ENCODE results near the gene MAP3K7CL.

MAP3K7CL gene

DNA sequence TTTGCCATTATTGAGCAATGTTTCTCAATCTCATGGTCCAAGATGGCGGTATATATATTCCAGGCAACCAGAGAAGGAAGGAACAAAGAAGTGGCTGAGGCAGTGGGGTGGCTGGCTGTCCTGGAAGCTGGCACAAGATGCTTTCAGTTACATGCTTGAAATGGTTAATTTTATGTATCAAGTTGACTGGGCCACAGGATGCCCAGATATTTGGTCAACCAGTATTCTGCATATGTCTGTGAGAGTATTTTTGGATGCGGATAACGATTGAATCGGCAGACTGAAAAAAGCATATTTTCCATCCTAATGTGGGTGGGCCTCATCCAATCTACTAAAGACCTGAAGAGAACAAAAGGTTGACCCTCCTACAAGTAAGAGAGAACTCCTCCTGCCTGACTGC, 55.2 kb downstream of the MAP3K7CL start:
- no peak for TF ChIP-seq POLR2A (IDR thresholded peaks at IDR 0.05; ENCODE audit: extremely low read depth, insufficient read length)
- TF ChIP-seq CTCF (IDR thresholded peaks at IDR 0.05; ENCODE audit: low read depth, low read length): no peak
- TF ChIP-seq MYC (IDR thresholded peaks at IDR 0.05; ENCODE audit: low read depth, low read length): no peak
- TF ChIP-seq, protein P1, sequence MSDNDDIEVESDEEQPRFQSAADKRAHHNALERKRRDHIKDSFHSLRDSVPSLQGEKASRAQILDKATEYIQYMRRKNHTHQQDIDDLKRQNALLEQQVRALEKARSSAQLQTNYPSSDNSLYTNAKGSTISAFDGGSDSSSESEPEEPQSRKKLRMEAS (IDR thresholded peaks at IDR 0.05; ENCODE audit: low read depth, low read length): no peak
- no peak for DNase-seq (ENCODE audit: low read depth)
- no peak overlapping the region for H3K4me3 ChIP-seq (ENCODE audit: low read depth, low read length)

- TF ChIP-seq POLR2A (IDR thresholded peaks at IDR 0.05; ENCODE audit: extremely low read depth, insufficient read length) (no peak), CTCF (IDR thresholded peaks at IDR 0.05; ENCODE audit: low read depth, low read length) (no peak), MYC (IDR thresholded peaks at IDR 0.05; ENCODE audit: low read depth, low read length) (no peak)
- no peak overlapping the region for H3K4me3 ChIP-seq (ENCODE audit: low read depth, low read length)
- DNase-seq (ENCODE audit: low read depth): no peak
Measured at GRCh38 chr21:29186246-29186645, 55.8 kb downstream of the MAP3K7CL start.

- DNase-seq (ENCODE audit: low read depth): no peak
- TF ChIP-seq POLR2A (IDR thresholded peaks at IDR 0.05; ENCODE audit: extremely low read depth, insufficient read length) (no peak), MYC (IDR thresholded peaks at IDR 0.05; ENCODE audit: low read depth, low read length) (no peak), CTCF (IDR thresholded peaks at IDR 0.05; ENCODE audit: low read depth, low read length) (no peak)
- TF ChIP-seq, protein P1 (IDR thresholded peaks at IDR 0.05; ENCODE audit: low read depth, low read length): no peak
- no peak overlapping the region for H3K4me3 ChIP-seq (ENCODE audit: low read depth, low read length)
Measured at GRCh38 chr21:29187944-29188343, 57.5 kb downstream of the MAP3K7CL start.

DNA sequence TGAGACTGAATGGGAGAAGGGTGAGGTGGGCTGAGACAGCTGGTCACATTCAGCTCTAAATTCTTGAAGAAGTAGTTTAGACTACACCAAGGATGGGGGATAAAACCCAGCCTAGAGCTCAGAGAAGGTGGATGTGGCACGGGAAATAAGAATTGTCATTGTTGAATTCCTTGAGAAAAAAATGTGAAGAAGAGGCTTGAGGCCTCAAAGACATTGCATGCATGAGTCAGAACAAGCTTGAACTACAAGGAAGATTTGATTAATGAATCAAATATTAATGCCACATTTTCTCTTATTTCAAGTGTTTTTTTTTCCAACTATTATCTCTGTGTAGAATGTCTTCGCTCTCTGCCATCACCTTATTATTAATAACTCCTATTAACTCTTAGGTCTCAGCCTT, 58.9 kb downstream of the MAP3K7CL start:
- H3K4me3 ChIP-seq (ENCODE audit: low read depth, low read length): no peak overlapping the region
- TF ChIP-seq, protein P1 (IDR thresholded peaks at IDR 0.05; ENCODE audit: low read depth, low read length): no peak
- no peak for TF ChIP-seq MYC (IDR thresholded peaks at IDR 0.05; ENCODE audit: low read depth, low read length)

DNA sequence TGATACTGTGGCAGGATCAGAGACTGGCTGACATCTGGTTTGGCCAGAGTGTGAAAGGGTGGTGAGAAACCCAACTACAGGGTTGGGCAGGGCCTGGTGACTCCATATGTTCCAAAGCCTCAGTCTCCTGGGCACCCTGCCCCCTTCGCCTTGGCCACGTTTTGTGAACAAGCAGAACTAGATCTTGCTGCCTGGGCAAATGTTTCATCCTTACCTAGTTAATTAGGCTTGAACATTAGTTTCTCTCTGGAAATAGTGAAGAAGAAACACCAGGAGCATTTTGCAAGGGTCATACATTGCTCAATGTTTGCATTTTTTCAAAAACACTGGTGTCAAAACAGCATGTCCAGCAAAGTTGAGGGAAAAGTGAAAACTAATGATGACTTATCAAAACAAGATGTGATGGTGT, 60.5 kb downstream of the MAP3K7CL start:
- peak; percentile 9 for DNase-seq (ENCODE audit: low read depth)
- TF ChIP-seq MYC (IDR thresholded peaks at IDR 0.05; ENCODE audit: low read depth, low read length) (no peak), POLR2A (IDR thresholded peaks at IDR 0.05; ENCODE audit: extremely low read depth, insufficient read length) (no peak), CTCF (IDR thresholded peaks at IDR 0.05; ENCODE audit: low read depth, low read length) (no peak)
- TF ChIP-seq, protein P1 (IDR thresholded peaks at IDR 0.05; ENCODE audit: low read depth, low read length): no peak
- H3K4me3 ChIP-seq (ENCODE audit: low read depth, low read length): no peak overlapping the region

More for the DNA sequence above, 58.9 kb downstream of the MAP3K7CL start:
- DNase-seq (ENCODE audit: low read depth): no peak

- TF ChIP-seq POLR2A (IDR thresholded peaks at IDR 0.05; ENCODE audit: extremely low read depth, insufficient read length): no peak
- TF ChIP-seq, protein P1 (IDR thresholded peaks at IDR 0.05; ENCODE audit: low read depth, low read length): no peak
- DNase-seq (ENCODE audit: low read depth): no peak
- no peak overlapping the region for H3K4me3 ChIP-seq (ENCODE audit: low read depth, low read length)
Measured at GRCh38 chr21:29193072-29193471, 62.6 kb downstream of the MAP3K7CL start.

DNA sequence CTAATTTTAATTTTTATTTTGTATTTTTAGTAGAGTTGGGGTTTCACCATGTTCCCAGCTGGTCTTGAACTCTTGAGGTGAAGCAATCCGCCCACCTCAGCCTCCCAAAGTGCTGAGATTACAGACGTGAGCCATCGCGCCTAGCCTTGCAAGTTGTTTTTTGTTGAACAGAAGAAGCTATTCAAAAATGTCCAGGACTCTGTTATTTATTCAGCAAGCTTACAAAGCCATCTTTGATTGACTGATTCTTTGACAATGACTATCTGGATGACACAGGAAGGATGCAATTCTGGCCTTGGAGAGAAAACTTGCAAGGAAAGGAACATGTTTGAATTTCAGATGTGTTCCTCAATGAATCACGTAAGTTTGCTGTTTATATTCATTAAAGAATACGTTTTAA, 63.5 kb downstream of the MAP3K7CL start:
- TF ChIP-seq MYC (IDR thresholded peaks at IDR 0.05; ENCODE audit: low read depth, low read length) (no peak), CTCF (IDR thresholded peaks at IDR 0.05; ENCODE audit: low read depth, low read length) (no peak), POLR2A (IDR thresholded peaks at IDR 0.05; ENCODE audit: extremely low read depth, insufficient read length) (no peak)
- TF ChIP-seq, protein P1 (IDR thresholded peaks at IDR 0.05; ENCODE audit: low read depth, low read length): no peak
- DNase-seq (ENCODE audit: low read depth): no peak
- no peak overlapping the region for H3K4me3 ChIP-seq (ENCODE audit: low read depth, low read length)

Data from NB4 (cell line).